ENCODE measurements around the gene OR2C3.

DNA sequence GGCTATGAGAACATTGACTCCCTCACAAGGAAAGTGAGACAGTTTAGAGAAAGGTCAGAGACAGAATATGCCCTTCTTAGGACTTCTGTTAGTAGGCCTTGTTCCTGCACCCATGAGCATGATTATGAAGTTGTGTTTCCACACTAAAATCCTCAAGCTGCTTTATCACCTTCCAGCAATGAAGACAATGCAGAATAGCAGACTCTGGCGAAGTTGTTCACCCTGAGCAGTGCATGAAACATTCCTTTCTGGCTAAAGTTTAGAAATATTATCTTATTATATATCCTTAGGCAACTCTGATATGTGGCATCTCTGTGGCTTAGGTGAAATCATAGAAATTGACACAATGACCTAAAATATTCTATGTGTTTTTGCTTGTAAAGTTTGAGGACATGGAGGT is 38.0 kb upstream of the OR2C3 start:
- TF ChIP-seq CTCF (IDR thresholded peaks at IDR 0.05) (no peak), POLR2AphosphoS5 (IDR thresholded peaks at IDR 0.05) (no peak), EP300 (IDR thresholded peaks at IDR 0.05; ENCODE audit: low read depth) (no peak)

All from transverse colon (tissue), 4 donors.